Measurements from ENCODE around the gene KCNQ2. TPM values are rescaled to one million over a fixed set of nuclear protein-coding genes. Genes with fewer than 3 reads are reported as not detected.

Gene KCNQ2
- total RNA-seq, 2 donors from 2014 or later = 1.8 to 3.0 TPM

GRCh38 chr20:63424613-63425012 is 47.8 kb downstream of the KCNQ2 start:
- intact Hi-C loops (cut with DNase I) = no loop called here
- TF ChIP-seq CTCF (IDR thresholded peaks at IDR 0.05) (no peak), POLR2A (IDR thresholded peaks at IDR 0.05) (no peak)
- Histone ChIP-seq H3K27me3 (no peaks in the 10 kb centered on the region), H3K36me3 (replicated peaks in 1 of 2; ENCODE audit: insufficient read depth in 1 of 2, low read depth in 2 of 2) (no peaks in the 10 kb centered on the region), H3K9me3 (no peaks in the 10 kb centered on the region), H3K4me3 (no peak overlapping the region), H3K27ac (no peak overlapping the region), H3K4me1 (no peaks in the 10 kb centered on the region)
- ATAC-seq (no peak), DNase-seq (no peak)
- whole genome bisulfite sequencing, 2 donors = 79 to 81% methylated on average over 15 to 22 of the region's 25 CpGs

- 46% methylated on average over 20 of the region's 21 CpGs; no CpG with 5 or more reads in 1 of the 2 donors for WGBS, 2 donors
- H3K27ac ChIP-seq = no peak overlapping the region
- intact Hi-C loops (cut with DNase I) = no loop called here
- H3K4me3 ChIP-seq = no peak overlapping the region
- no peaks in the 10 kb centered on the region for H3K9me3 ChIP-seq
- H3K36me3 ChIP-seq (replicated peaks in 1 of 2; ENCODE audit: insufficient read depth in 1 of 2, low read depth in 2 of 2) = no peaks in the 10 kb centered on the region
- TF ChIP-seq CTCF (IDR thresholded peaks at IDR 0.05) = no peak
- no peak for TF ChIP-seq POLR2A (IDR thresholded peaks at IDR 0.05)
- ATAC-seq (no peak), DNase-seq (no peak)
- H3K4me1 ChIP-seq = no peaks in the 10 kb centered on the region
- no peaks in the 10 kb centered on the region for H3K27me3 ChIP-seq
These were observed 48.7 kb downstream of the KCNQ2 start for GRCh38 chr20:63423751-63424150.

- no peaks in the 10 kb centered on the region for H3K9me3 ChIP-seq
These were observed 49.8 kb downstream of the KCNQ2 start for GRCh38 chr20:63422653-63423052.

GRCh38 chr20:63421913-63422312 is 50.5 kb downstream of the KCNQ2 start:
- H3K9me3 ChIP-seq = no peaks in the 10 kb centered on the region
- 40 to 64% methylated on average over 1 to 13 of the region's 17 CpGs for WGBS, 2 donors
- no peak overlapping the region for H3K27ac ChIP-seq
- H3K36me3 ChIP-seq (replicated peaks in 1 of 2; ENCODE audit: insufficient read depth in 1 of 2, low read depth in 2 of 2) = no peaks in the 10 kb centered on the region
- no peaks in the 10 kb centered on the region for H3K27me3 ChIP-seq
- intact Hi-C loops (cut with DNase I) = no loop called here
- ATAC-seq (no peak), DNase-seq (no peak)
- H3K4me1 ChIP-seq = no peaks in the 10 kb centered on the region
- TF ChIP-seq POLR2A (IDR thresholded peaks at IDR 0.05) = no peak
- no peak for TF ChIP-seq CTCF (IDR thresholded peaks at IDR 0.05)
- H3K4me3 ChIP-seq = no peak overlapping the region

More at GRCh38 chr20:63422653-63423052, 49.8 kb downstream of the KCNQ2 start:
- H3K27me3 ChIP-seq = no peaks in the 10 kb centered on the region
- H3K27ac ChIP-seq = no peak overlapping the region
- WGBS, 2 donors = 63 to 71% methylated on average over 19 to 25 of the region's 25 CpGs
- TF ChIP-seq CTCF (IDR thresholded peaks at IDR 0.05) (no peak), POLR2A (IDR thresholded peaks at IDR 0.05) (no peak)
- ATAC-seq = no peak
- H3K4me1 ChIP-seq = no peaks in the 10 kb centered on the region
- no peaks in the 10 kb centered on the region for H3K36me3 ChIP-seq (replicated peaks in 1 of 2; ENCODE audit: insufficient read depth in 1 of 2, low read depth in 2 of 2)
- intact Hi-C loops (cut with DNase I) = no loop called here
- no peak overlapping the region for H3K4me3 ChIP-seq
- DNase-seq = no peak

GRCh38 chr20:63421094-63421692 is 51.3 kb downstream of the KCNQ2 start:
- intact Hi-C loops (cut with DNase I) = no loop called here
- no peaks in the 10 kb centered on the region for H3K27me3 ChIP-seq
- no peak overlapping the region for H3K27ac ChIP-seq
- no peaks in the 10 kb centered on the region for H3K4me1 ChIP-seq
- TF ChIP-seq CTCF (IDR thresholded peaks at IDR 0.05) (no peak), POLR2A (IDR thresholded peaks at IDR 0.05) (no peak)
- H3K9me3 ChIP-seq = no peaks in the 10 kb centered on the region
- WGBS, 2 donors = 58 to 76% methylated on average over 9 to 24 of the region's 29 CpGs
- DNase-seq = no peak
- no peak overlapping the region for H3K4me3 ChIP-seq
- ATAC-seq = no peak
- no peaks in the 10 kb centered on the region for H3K36me3 ChIP-seq (replicated peaks in 1 of 2; ENCODE audit: insufficient read depth in 1 of 2, low read depth in 2 of 2)
